HL-60 (cell line): ENCODE data around the gene HOXC4.

Experiments used
- DNase-seq, 2 experiments: peaks; one replicate each; pipeline ENCODE4 v3.0.0-alpha.2; 2010 to 2020; ENCODE audit warnings: low read depth in 1 of 2, low spot score in 1 of 2
- H3K27ac ChIP-seq: fragments of 250-450 bp; sonication (Bioruptor Pico); replicated peaks from 2 replicates; pipeline ENCODE4 v1.5.1; 2020; ENCODE audit warnings: mild to moderate bottlenecking, moderate library complexity
- H3K27me3 ChIP-seq: fragments of 250-450 bp; sonication (Bioruptor Pico); 2 replicates; pipeline ENCODE4 v1.5.1; 2021; ENCODE audit warnings: mild to moderate bottlenecking, moderate library complexity; ENCODE audit not compliant: insufficient read depth, poor library complexity, severe bottlenecking
- H3K4me3 ChIP-seq: replicated peaks from 2 replicates; pipeline ENCODE4 v1.5.1; 2011; ENCODE audit warnings: mild to moderate bottlenecking, control low read depth, low read length; ENCODE audit not compliant: insufficient read depth
- CTCF ChIP-seq: IDR thresholded peaks from one replicate; pipeline ENCODE4 v1.5.1; 2011; ENCODE audit warnings: low read length, control low read depth, inconsistent platforms; ENCODE audit not compliant: insufficient read depth
- GABPA ChIP-seq: IDR thresholded peaks from 2 replicates; pipeline ENCODE4 v1.6.1; 2012; ENCODE audit warnings: low read depth
- POLR2AphosphoS5 ChIP-seq: IDR thresholded peaks from 2 replicates; pipeline ENCODE4 v1.6.1; 2012; ENCODE audit warnings: low read depth
- REST ChIP-seq: IDR thresholded peaks from 2 replicates; pipeline ENCODE4 v1.6.1; 2012; ENCODE audit warnings: low read depth; ENCODE audit not compliant: insufficient replicate concordance
- SPI1 ChIP-seq: IDR thresholded peaks from 2 replicates; pipeline ENCODE4 v1.6.1; 2012; ENCODE audit warnings: low read depth, mild to moderate bottlenecking, borderline replicate concordance

The HOXC4 gene

GRCh38 chr12:54071942-54072341 lies 18.3 kb downstream of the HOXC4 start:
- no peak for DNase-seq
- TF ChIP-seq SPI1 (no peak), GABPA (no peak), REST (no peak), CTCF (no peak), POLR2AphosphoS5 (no peak)
- H3K27ac ChIP-seq, result no peak overlapping the region
- no peak overlapping the region for H3K4me3 ChIP-seq
- H3K27me3 ChIP-seq, result peaks cover 17% of the 10 kb centered on the region

- DNase-seq, result no peak
- H3K27ac ChIP-seq, result no peak overlapping the region
- TF ChIP-seq POLR2AphosphoS5, result no peak
- no peak for TF ChIP-seq GABPA
- no peak for TF ChIP-seq REST
- no peak for TF ChIP-seq SPI1
- TF ChIP-seq CTCF, result no peak
- H3K27me3 ChIP-seq, result peaks cover 14% of the 10 kb centered on the region
- no peak overlapping the region for H3K4me3 ChIP-seq
Measured at GRCh38 chr12:54074308-54074707, 20.7 kb downstream of the HOXC4 start.

GRCh38 chr12:54075409-54075808 lies 21.8 kb downstream of the HOXC4 start:
- no peak overlapping the region for H3K27ac ChIP-seq
- peaks cover 8% of the 10 kb centered on the region for H3K27me3 ChIP-seq
- H3K4me3 ChIP-seq, result no peak overlapping the region
- TF ChIP-seq POLR2AphosphoS5 (no peak), REST (no peak), GABPA (no peak), CTCF (no peak), SPI1 (no peak)
- no peak for DNase-seq
